GM12874 (cell line): ENCODE results near the gene MTR.

Source experiments
- CTCF ChIP-seq: IDR thresholded peaks from 2 replicates; pipeline ENCODE4 v1.5.1; 2011; ENCODE audit warnings: low read depth, mild to moderate bottlenecking, control low read depth, low read length, moderate library complexity; ENCODE audit not compliant: insufficient read depth

Gene MTR

GRCh38 chr1:236920286-236920894 is 125.3 kb downstream of the MTR start:
- TF ChIP-seq CTCF = no peak

GRCh38 chr1:236921610-236922009 is 126.5 kb downstream of the MTR start:
- no peak for TF ChIP-seq CTCF

- TF ChIP-seq CTCF = no peak
Observed at GRCh38 chr1:236922190-236922589, 127.1 kb downstream of the MTR start.

- TF ChIP-seq CTCF = no peak
Observed at GRCh38 chr1:236925386-236925785, 130.3 kb downstream of the MTR start.

- TF ChIP-seq CTCF = no peak
Observed at GRCh38 chr1:236930503-236930902, 135.4 kb downstream of the MTR start.

- TF ChIP-seq CTCF = no peak
Observed at GRCh38 chr1:236938760-236939159, 143.7 kb downstream of the MTR start.

GRCh38 chr1:236942431-236942830 is 147.3 kb downstream of the MTR start:
- no peak for TF ChIP-seq CTCF
